ENCODE results near the gene JUP.

Gene JUP

DNA sequence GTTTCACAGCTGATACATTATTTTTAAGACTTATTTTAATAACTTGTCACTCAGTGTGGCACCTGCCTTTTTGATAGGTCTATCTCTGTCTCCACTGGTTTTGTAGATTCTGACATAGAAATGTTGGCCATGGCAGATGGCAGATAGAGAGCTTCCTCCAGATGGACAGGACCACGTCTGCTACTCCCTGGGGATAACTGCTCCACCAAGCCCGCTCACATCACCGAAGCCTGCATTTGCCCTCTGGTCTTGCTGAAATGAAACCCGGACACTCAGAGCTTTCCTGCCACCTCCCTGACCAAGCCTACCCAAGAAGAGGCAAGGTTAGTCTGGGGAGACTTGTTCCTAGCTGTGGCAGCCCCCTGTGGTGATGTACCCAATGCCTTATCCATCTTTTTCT, 35.6 kb downstream of the JUP start:
- no peaks in the 10 kb centered on the region for H3K9me3 ChIP-seq (ENCODE audit: control insufficient read depth, low read length)
- H3K4me1 ChIP-seq (ENCODE audit: control insufficient read depth, insufficient read depth, low read depth, low read length), result peaks cover 6% of the 10 kb centered on the region
- H4K8ac ChIP-seq (ENCODE audit: low read length), result no peak overlapping the region
- no peak overlapping the region for H2BK5ac ChIP-seq (ENCODE audit: low read depth, low read length, poor library complexity, severe bottlenecking)
- no peak overlapping the region for H3K4me2 ChIP-seq (ENCODE audit: low read length, poor library complexity, severe bottlenecking)
- 84% methylated on average over 4 of the region's 4 CpGs for WGBS
- no peak overlapping the region for H3K23ac ChIP-seq (ENCODE audit: low read length in 2 of 2)
- H2BK120ac ChIP-seq (ENCODE audit: low read depth, low read length), result no peak overlapping the region
- no peak overlapping the region for H4K91ac ChIP-seq (ENCODE audit: low read length)
- peaks cover 0 to 48% of the 10 kb centered on the region in 2 experiments for H3K36me3 ChIP-seq (ENCODE audit: control insufficient read depth in 1 of 2, insufficient read depth in 2 of 2, low read depth in 1 of 2, low read length in 2 of 2)
- no peak overlapping the region for H2BK12ac ChIP-seq (ENCODE audit: low read length in 2 of 2)
- no peak overlapping the region for H3K18ac ChIP-seq (ENCODE audit: low read depth in 1 of 2, low read length in 2 of 2)
- H3K79me1 ChIP-seq (replicated peaks; ENCODE audit: low read length, poor library complexity, severe bottlenecking), result peaks cover 13% of the 10 kb centered on the region
- no peak overlapping the region for H3K9ac ChIP-seq (ENCODE audit: low read length)
- no peak overlapping the region for H2AK5ac ChIP-seq (ENCODE audit: low read length, severe bottlenecking)
- H2AFZ ChIP-seq (ENCODE audit: low read depth, low read length), result no peak overlapping the region
- DNase-seq, result no peak
- H2BK15ac ChIP-seq (ENCODE audit: low read depth, poor library complexity, severe bottlenecking), result no peak overlapping the region
- peaks cover 0 to 37% of the 10 kb centered on the region in 2 experiments for H3K27me3 ChIP-seq (ENCODE audit: control insufficient read depth in 1 of 2, insufficient read depth in 1 of 2, low read length in 2 of 2)
- no peak overlapping the region for H3K14ac ChIP-seq (ENCODE audit: low read length in 2 of 2)
- no peak overlapping the region for H3K4ac ChIP-seq (ENCODE audit: low read depth in 1 of 2, low read length in 2 of 2)
- no peak overlapping the region for H3K4me3 ChIP-seq (ENCODE audit: insufficient read depth in 1 of 2, low read depth in 1 of 2, low read length in 2 of 2)
- no peak overlapping the region for H3K27ac ChIP-seq (ENCODE audit: low read length, poor library complexity, severe bottlenecking)

DNA sequence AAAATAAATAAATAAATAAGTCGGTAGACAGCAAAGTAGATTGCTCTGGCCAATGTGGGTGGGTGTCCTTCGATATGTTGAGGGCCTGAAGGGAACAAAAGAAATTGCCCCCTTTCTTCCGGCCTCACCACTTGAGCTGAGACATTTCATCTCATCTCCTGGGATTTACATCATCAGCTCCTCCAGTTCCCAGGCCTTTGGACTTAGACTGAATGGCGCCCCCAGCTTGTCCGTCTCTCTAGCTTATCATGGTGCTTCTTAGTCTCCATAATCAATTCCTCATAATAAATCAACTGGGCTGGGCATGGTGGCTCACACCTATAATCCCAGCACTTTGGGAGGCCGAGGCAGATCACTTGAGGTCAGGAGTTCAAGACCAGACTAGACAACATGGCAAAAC, 38.2 kb downstream of the JUP start:
- DNase-seq, result no peak
- Histone ChIP-seq H3K27me3 (ENCODE audit: control insufficient read depth in 1 of 2, insufficient read depth in 1 of 2, low read length in 2 of 2) (peaks cover 0 to 41% of the 10 kb centered on the region in 2 experiments), H3K4me3 (ENCODE audit: insufficient read depth in 1 of 2, low read depth in 1 of 2, low read length in 2 of 2) (no peak overlapping the region), H3K4me1 (ENCODE audit: control insufficient read depth, insufficient read depth, low read depth, low read length) (peaks cover 4% of the 10 kb centered on the region), H2AFZ (ENCODE audit: low read depth, low read length) (no peak overlapping the region), H3K14ac (ENCODE audit: low read length in 2 of 2) (no peak overlapping the region), H2BK15ac (ENCODE audit: low read depth, poor library complexity, severe bottlenecking) (no peak overlapping the region), H3K79me1 (replicated peaks; ENCODE audit: low read length, poor library complexity, severe bottlenecking) (no peaks in the 10 kb centered on the region), H4K91ac (ENCODE audit: low read length) (no peak overlapping the region), H2AK5ac (ENCODE audit: low read length, severe bottlenecking) (no peak overlapping the region), H3K4me2 (ENCODE audit: low read length, poor library complexity, severe bottlenecking) (no peak overlapping the region), H3K4ac (ENCODE audit: low read depth in 1 of 2, low read length in 2 of 2) (no peak overlapping the region), H2BK12ac (ENCODE audit: low read length in 2 of 2) (no peak overlapping the region), H3K9me3 (ENCODE audit: control insufficient read depth, low read length) (no peaks in the 10 kb centered on the region), H3K36me3 (ENCODE audit: control insufficient read depth in 1 of 2, insufficient read depth in 2 of 2, low read depth in 1 of 2, low read length in 2 of 2) (peaks cover 0 to 23% of the 10 kb centered on the region in 2 experiments), H2BK120ac (ENCODE audit: low read depth, low read length) (no peak overlapping the region), H3K18ac (ENCODE audit: low read depth in 1 of 2, low read length in 2 of 2) (no peak overlapping the region), H4K8ac (ENCODE audit: low read length) (no peak overlapping the region), H3K23ac (ENCODE audit: low read length in 2 of 2) (no peak overlapping the region), H2BK5ac (ENCODE audit: low read depth, low read length, poor library complexity, severe bottlenecking) (no peak overlapping the region), H3K27ac (ENCODE audit: low read length, poor library complexity, severe bottlenecking) (no peak overlapping the region), H3K9ac (ENCODE audit: low read length) (no peak overlapping the region)
- 89% methylated on average over 6 of the region's 6 CpGs for WGBS

DNA sequence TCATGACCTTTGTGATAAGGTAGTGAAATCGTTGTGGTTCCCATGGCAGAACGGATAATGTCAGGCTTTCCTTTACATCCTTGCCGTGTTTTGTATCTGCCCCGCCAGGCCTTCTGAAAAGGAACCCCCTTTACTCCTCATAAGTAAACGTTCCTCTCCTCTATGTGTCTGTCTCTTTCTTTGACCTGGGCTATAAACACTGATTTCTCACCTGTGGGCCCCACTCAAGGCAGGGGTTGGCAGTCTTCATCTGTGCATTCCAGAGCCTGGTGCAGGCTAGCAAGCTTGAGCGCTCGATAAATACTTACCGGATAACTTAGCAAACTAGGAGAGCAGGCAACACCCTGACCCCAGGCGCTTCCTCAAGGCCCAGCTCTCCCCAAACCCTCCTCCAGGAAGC, 44.8 kb downstream of the JUP start:
- no peak overlapping the region for H4K91ac ChIP-seq (ENCODE audit: low read length)
- no peak overlapping the region for H3K18ac ChIP-seq (ENCODE audit: low read depth in 1 of 2, low read length in 2 of 2)
- H3K4me2 ChIP-seq (ENCODE audit: low read length, poor library complexity, severe bottlenecking), result no peak overlapping the region
- H3K79me1 ChIP-seq (replicated peaks; ENCODE audit: low read length, poor library complexity, severe bottlenecking), result no peaks in the 10 kb centered on the region
- H4K8ac ChIP-seq (ENCODE audit: low read length), result no peak overlapping the region
- no peak overlapping the region for H2BK15ac ChIP-seq (ENCODE audit: low read depth, poor library complexity, severe bottlenecking)
- no peak overlapping the region for H3K4ac ChIP-seq (ENCODE audit: low read depth in 1 of 2, low read length in 2 of 2)
- no peak overlapping the region for H2BK120ac ChIP-seq (ENCODE audit: low read depth, low read length)
- H3K36me3 ChIP-seq (ENCODE audit: control insufficient read depth in 1 of 2, insufficient read depth in 2 of 2, low read depth in 1 of 2, low read length in 2 of 2), result no peaks in the 10 kb centered on the region
- peaks cover 19% of the 10 kb centered on the region for H3K4me1 ChIP-seq (ENCODE audit: control insufficient read depth, insufficient read depth, low read depth, low read length)
- H2AFZ ChIP-seq (ENCODE audit: low read depth, low read length), result no peak overlapping the region
- no peak for DNase-seq
- no peak overlapping the region for H3K23ac ChIP-seq (ENCODE audit: low read length in 2 of 2)
- no peak overlapping the region for H2BK12ac ChIP-seq (ENCODE audit: low read length in 2 of 2)
- H3K27me3 ChIP-seq (ENCODE audit: control insufficient read depth in 1 of 2, insufficient read depth in 1 of 2, low read length in 2 of 2), result peaks cover 10 to 31% of the 10 kb centered on the region in 2 experiments
- no peak overlapping the region for H3K27ac ChIP-seq (ENCODE audit: low read length, poor library complexity, severe bottlenecking)
- no peak overlapping the region for H3K14ac ChIP-seq (ENCODE audit: low read length in 2 of 2)
- no peak overlapping the region for H2BK5ac ChIP-seq (ENCODE audit: low read depth, low read length, poor library complexity, severe bottlenecking)
- no peak overlapping the region for H3K9ac ChIP-seq (ENCODE audit: low read length)
- no peaks in the 10 kb centered on the region for H3K9me3 ChIP-seq (ENCODE audit: control insufficient read depth, low read length)
- no peak overlapping the region for H2AK5ac ChIP-seq (ENCODE audit: low read length, severe bottlenecking)
- 83% methylated on average over 9 of the region's 9 CpGs for WGBS
- no peak overlapping the region for H3K4me3 ChIP-seq (ENCODE audit: insufficient read depth in 1 of 2, low read depth in 1 of 2, low read length in 2 of 2)

DNA sequence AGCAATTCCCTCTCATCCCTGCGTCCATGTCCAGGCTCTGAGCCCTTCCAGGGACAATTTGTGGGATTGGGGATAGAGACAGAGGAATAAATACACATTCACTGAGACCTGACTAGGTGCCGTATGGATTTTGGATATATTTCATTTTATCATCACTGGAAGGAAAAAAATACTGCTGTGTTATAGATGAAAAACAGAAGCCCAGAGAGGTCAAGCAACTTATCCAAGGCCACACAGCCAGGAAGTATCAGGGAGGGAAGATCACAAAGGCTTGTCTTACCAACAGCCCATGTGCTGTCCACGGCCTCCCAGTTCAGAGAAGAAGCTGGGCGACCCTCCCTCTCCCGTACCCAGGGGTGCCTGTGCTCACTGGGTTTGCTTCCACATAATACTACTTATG, 46.0 kb downstream of the JUP start:
- H3K79me1 ChIP-seq (replicated peaks; ENCODE audit: low read length, poor library complexity, severe bottlenecking), result no peaks in the 10 kb centered on the region
- H3K27me3 ChIP-seq (ENCODE audit: control insufficient read depth in 1 of 2, insufficient read depth in 1 of 2, low read length in 2 of 2), result peaks cover 21 to 40% of the 10 kb centered on the region in 2 experiments
- no peak overlapping the region for H3K9ac ChIP-seq (ENCODE audit: low read length)
- H2BK5ac ChIP-seq (ENCODE audit: low read depth, low read length, poor library complexity, severe bottlenecking), result no peak overlapping the region
- no peak overlapping the region for H3K27ac ChIP-seq (ENCODE audit: low read length, poor library complexity, severe bottlenecking)
- H3K4ac ChIP-seq (ENCODE audit: low read depth in 1 of 2, low read length in 2 of 2), result no peak overlapping the region
- no peak overlapping the region for H3K4me3 ChIP-seq (ENCODE audit: insufficient read depth in 1 of 2, low read depth in 1 of 2, low read length in 2 of 2)
- WGBS, result 100% methylated on average over 4 of the region's 5 CpGs
- no peaks in the 10 kb centered on the region for H3K9me3 ChIP-seq (ENCODE audit: control insufficient read depth, low read length)
- no peak overlapping the region for H3K23ac ChIP-seq (ENCODE audit: low read length in 2 of 2)
- H3K4me2 ChIP-seq (ENCODE audit: low read length, poor library complexity, severe bottlenecking), result no peak overlapping the region
- H3K36me3 ChIP-seq (ENCODE audit: control insufficient read depth in 1 of 2, insufficient read depth in 2 of 2, low read depth in 1 of 2, low read length in 2 of 2), result no peaks in the 10 kb centered on the region
- no peak overlapping the region for H2BK12ac ChIP-seq (ENCODE audit: low read length in 2 of 2)
- DNase-seq, result no peak
- no peak overlapping the region for H2BK120ac ChIP-seq (ENCODE audit: low read depth, low read length)
- H3K14ac ChIP-seq (ENCODE audit: low read length in 2 of 2), result no peak overlapping the region
- H2BK15ac ChIP-seq (ENCODE audit: low read depth, poor library complexity, severe bottlenecking), result no peak overlapping the region
- H3K18ac ChIP-seq (ENCODE audit: low read depth in 1 of 2, low read length in 2 of 2), result no peak overlapping the region
- H4K91ac ChIP-seq (ENCODE audit: low read length), result no peak overlapping the region
- H4K8ac ChIP-seq (ENCODE audit: low read length), result no peak overlapping the region
- H2AK5ac ChIP-seq (ENCODE audit: low read length, severe bottlenecking), result no peak overlapping the region
- H2AFZ ChIP-seq (ENCODE audit: low read depth, low read length), result no peak overlapping the region
- H3K4me1 ChIP-seq (ENCODE audit: control insufficient read depth, insufficient read depth, low read depth, low read length), result peaks cover 19% of the 10 kb centered on the region
